HPDE6-E6E7 (cell line): ENCODE measurements around the gene FAM136A.
"Not testable (repeated sequence)": the region's sequence is repeated elsewhere in the genome, so short reads cannot be mapped to it uniquely, and the experiment has no call there.

Experiments used
- DNase-seq: peaks from one replicate; pipeline ENCODE4 v3.0.0; 2011; ENCODE audit warnings: missing footprints; ENCODE audit errors: extremely low spot score

Gene FAM136A

DNA sequence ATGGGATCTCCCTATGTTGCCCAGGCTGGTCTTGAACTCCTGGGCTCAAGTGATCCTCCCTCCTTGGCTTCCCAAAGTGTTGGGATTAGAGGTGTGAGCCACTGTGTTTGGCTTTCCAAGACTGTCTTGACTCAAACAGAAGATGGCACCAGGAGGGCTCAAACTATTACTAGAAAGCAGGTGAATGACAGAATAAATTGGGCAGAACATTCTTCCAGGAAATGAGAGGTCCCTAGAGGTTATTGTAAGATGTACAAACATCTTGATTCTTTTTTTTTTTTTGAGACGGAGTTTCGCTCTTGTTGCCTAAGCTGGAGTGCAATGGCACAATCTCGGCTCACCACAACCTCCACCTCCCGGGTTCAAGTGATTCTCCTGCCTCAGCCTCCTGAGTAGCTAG, 4.0 kb downstream of the FAM136A start:
- DNase-seq, result not testable (repeated sequence)

GRCh38 chr2:70283500-70284191, 18.2 kb downstream of the FAM136A start:
- DNase-seq, result no peak

GRCh38 chr2:70282439-70282838, 19.4 kb downstream of the FAM136A start:
- DNase-seq, result no peak

- no peak for DNase-seq
Observed at GRCh38 chr2:70280242-70280798, 21.5 kb downstream of the FAM136A start.

DNA sequence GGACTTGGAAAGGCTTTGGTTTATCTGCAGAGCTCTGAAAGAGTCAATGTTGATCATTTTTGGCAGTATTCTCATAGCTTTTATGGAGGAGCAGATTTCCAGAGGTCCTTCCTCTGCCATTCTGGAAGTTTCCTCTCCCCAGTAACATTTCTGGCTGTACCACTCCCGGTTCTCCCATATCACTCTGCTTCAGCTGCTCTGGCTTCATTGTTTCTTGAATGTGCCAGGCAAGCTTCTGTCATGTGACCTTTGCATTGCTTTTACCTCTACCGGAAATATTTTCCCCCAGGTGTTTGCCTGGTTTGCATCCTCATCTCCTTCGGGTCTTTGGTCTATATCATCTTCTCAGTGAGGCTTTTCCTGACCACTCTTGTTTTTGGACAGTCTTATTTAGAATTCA, 31.5 kb downstream of the FAM136A start:
- no peak for DNase-seq

DNA sequence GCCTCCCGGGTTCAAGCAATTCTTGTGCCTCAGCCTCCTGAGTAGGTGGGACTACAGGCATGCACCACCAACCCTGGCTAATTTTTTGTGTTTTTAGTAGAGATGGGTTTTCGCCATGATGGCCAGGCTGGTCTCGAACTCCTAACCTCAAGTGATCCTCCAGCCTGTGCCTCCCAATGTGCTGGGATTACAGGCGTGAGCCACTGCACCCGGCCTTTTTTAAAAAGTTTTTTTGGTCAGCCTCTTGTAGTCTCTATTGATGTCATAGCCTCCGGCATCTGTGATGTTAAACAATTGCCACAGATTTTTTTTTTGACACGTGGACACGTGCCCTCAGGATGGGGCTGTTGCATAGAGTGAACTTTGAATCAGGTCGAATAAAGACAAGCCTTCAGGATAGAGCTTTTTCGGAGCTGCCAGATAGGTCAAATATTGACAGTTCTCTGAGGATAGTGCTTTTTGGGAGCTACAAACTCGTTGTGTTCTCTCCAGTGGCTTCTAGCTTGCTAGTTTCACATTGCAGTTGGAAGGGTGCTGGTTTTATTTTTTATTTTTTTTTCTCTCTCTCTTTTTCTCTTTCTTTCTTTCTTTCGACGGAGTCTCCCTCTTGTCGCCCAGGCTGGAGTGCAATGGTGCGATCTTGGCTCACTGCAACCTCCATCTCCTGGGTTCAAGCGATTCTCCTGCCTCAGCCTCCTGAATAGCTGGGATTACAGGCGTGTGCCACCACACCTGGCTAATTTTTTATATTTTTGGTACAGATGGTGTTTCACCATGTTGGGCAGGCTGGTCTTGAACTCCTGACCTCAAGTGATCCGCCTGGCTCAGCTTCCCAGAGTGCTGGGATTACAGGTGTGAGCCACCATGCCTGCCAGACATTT, 32.2 kb downstream of the FAM136A start:
- not testable (repeated sequence) for DNase-seq

GRCh38 chr2:70266925-70267324, 34.9 kb downstream of the FAM136A start:
- not testable (repeated sequence) for DNase-seq

- DNase-seq, result no peak
Observed at GRCh38 chr2:70261501-70261900, 40.4 kb downstream of the FAM136A start.

- DNase-seq, result no peak
Observed at GRCh38 chr2:70258532-70258875, 43.4 kb downstream of the FAM136A start.

DNA sequence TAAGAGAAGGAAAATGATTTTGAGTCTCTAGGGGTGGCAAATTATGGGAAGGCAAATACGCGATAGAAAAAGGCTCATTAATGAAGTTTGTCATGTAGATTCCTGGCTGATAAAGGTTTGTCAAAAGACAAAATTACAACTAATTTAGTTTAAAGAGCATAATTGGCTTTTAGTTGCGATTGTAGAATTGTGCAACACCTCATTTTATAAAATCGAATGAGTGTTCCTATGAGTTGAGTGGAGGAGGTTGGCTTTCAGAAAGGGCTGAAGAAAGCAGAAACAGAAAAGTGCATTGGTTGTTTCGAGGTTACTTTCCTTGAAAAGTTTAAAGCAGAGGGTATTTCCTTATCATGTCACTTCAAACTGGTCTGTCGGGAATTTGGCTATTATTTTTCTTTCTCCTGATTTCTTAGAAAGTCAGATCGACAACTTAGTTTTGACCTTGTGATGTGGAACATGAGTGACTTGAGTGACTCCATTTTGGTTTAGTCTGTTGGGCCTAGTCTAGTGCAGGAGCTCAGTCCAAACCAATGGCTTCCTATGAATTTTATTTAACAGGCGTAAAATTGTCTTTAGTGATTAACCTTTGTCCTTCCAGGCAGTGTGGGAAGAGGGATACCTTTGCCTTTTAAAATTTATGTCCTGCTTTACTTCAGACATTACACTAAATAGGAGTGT, 46.1 kb downstream of the FAM136A start:
- no peak for DNase-seq

DNA sequence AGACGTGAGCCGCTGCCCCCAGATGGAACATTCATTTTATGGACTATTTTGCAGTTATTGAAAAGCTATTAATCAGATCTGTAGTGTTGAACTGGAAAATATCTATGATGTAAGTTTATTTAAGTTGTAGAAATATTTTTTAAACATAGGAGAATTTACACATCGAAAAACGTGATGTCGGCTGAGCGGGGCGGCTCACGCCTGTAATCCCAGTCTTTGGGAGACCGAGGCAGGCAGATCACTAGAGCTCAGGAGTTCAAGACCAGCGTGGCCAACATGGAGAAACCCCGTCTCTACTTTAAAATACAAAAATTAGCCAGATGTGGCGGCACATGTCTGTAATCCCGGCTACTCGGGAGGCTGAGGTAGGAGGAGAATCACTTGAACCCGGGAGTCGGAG, 51.4 kb downstream of the FAM136A start:
- DNase-seq, result no peak

GRCh38 chr2:70248181-70248847, 53.6 kb downstream of the FAM136A start, which contains the start of gene TIA1:
TSS of gene TIA1 (minus strand) at chr2:70248628. CDS start at chr2:70248430, 198 bp downstream.
- peak; percentile 98 for DNase-seq

- no peak for DNase-seq
Observed at GRCh38 chr2:70247364-70248180, 54.3 kb downstream of the FAM136A start.
